ENCODE data around the gene HABP2.

DNA sequence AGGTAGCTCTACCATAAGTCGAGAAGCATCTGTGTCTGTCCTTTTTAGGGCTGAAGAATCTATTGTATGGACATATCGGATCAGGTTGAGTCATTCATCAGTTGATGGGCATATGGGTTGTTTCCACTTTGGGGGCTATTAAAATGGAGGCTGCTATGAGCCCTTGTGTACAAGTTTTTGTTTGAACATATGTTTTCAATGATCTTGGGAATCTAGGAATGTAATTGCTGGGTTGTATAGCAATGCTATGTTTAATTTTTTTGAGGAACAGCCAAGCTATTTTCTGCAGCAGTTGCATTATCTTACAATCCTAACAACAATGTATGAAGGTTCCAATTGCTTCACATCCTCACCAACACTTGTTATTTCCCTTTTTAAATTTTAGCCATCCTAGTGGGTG, 46.4 kb upstream of the HABP2 start:
- no peak for TF ChIP-seq POLR2A (IDR thresholded peaks at IDR 0.05)
- TF ChIP-seq, protein P1, sequence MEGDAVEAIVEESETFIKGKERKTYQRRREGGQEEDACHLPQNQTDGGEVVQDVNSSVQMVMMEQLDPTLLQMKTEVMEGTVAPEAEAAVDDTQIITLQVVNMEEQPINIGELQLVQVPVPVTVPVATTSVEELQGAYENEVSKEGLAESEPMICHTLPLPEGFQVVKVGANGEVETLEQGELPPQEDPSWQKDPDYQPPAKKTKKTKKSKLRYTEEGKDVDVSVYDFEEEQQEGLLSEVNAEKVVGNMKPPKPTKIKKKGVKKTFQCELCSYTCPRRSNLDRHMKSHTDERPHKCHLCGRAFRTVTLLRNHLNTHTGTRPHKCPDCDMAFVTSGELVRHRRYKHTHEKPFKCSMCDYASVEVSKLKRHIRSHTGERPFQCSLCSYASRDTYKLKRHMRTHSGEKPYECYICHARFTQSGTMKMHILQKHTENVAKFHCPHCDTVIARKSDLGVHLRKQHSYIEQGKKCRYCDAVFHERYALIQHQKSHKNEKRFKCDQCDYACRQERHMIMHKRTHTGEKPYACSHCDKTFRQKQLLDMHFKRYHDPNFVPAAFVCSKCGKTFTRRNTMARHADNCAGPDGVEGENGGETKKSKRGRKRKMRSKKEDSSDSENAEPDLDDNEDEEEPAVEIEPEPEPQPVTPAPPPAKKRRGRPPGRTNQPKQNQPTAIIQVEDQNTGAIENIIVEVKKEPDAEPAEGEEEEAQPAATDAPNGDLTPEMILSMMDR (IDR thresholded peaks at IDR 0.05) = no peak
